DND-41 (cell line): ENCODE data around the gene RSPH10B2.
"Not testable (repeated sequence)": the region's sequence is repeated elsewhere in the genome, so short reads cannot be mapped to it uniquely, and the experiment has no call there.

ENCODE experiments used
- ATAC-seq: fragments of 200-7000 bp; cut with Tn5 transposase; 3 replicates; pipeline ENCODE4 v1.9.1; 2021; ENCODE audit warnings: low read depth; ENCODE audit not compliant: insufficient read depth
- DNase-seq: peaks from one replicate; pipeline ENCODE4 v3.0.0-alpha.2; 2020
- H2AFZ ChIP-seq: 2 replicates; pipeline ENCODE4 v1.6.0; 2012; ENCODE audit warnings: low read depth, low read length
- H3K27ac ChIP-seq: 2 replicates; pipeline ENCODE4 v1.5.1; 2012; ENCODE audit warnings: low read length, inconsistent platforms
- H3K27me3 ChIP-seq: fragments of 200-600 bp; sonication (generic); 2 replicates; pipeline ENCODE4 v1.6.0; 2012; ENCODE audit warnings: low read length, mild to moderate bottlenecking, inconsistent platforms; ENCODE audit not compliant: insufficient read depth, poor library complexity
- H3K36me3 ChIP-seq: 2 replicates; pipeline ENCODE4 v1.5.1; 2012; ENCODE audit warnings: low read length, inconsistent platforms; ENCODE audit not compliant: insufficient read depth
- H3K4me1 ChIP-seq: 2 replicates; pipeline ENCODE4 v1.5.1; 2012; ENCODE audit warnings: mild to moderate bottlenecking, low read length; ENCODE audit not compliant: insufficient read depth
- H3K4me2 ChIP-seq: 2 replicates; pipeline ENCODE4 v1.6.0; 2012; ENCODE audit warnings: mild to moderate bottlenecking, moderate library complexity, low read length, inconsistent platforms; ENCODE audit not compliant: insufficient read depth
- H3K4me3 ChIP-seq, 2 experiments: fragments of 200-600 bp in 1 of 2; shearing (Covaris generic) in 1 of 2; 2 replicates each; pipeline ENCODE4 v1.5.1; 2012 to 2016; ENCODE audit warnings: inconsistent platforms in 2 of 2, low read length in 2 of 2, mild to moderate bottlenecking in 2 of 2, low read depth in 1 of 2, moderate library complexity in 1 of 2
- H3K79me2 ChIP-seq: 2 replicates; pipeline ENCODE4 v1.6.0; 2012; ENCODE audit warnings: low read length, inconsistent platforms; ENCODE audit not compliant: insufficient read depth
- H3K9ac ChIP-seq: 2 replicates; pipeline ENCODE4 v1.6.0; 2012; ENCODE audit warnings: low read depth, mild to moderate bottlenecking, inconsistent platforms, low read length, moderate library complexity
- H3K9me3 ChIP-seq: 2 replicates; pipeline ENCODE4 v1.5.1; 2012; ENCODE audit warnings: low read length, moderate library complexity, mild to moderate bottlenecking, inconsistent platforms; ENCODE audit not compliant: insufficient read depth, severe bottlenecking
- H4K20me1 ChIP-seq: 2 replicates; pipeline ENCODE4 v1.6.0; 2012; ENCODE audit warnings: low read length; ENCODE audit not compliant: insufficient read depth
- CTCF ChIP-seq: IDR thresholded peaks from 2 replicates; pipeline ENCODE4 v1.5.1; 2012; ENCODE audit warnings: borderline replicate concordance, low read length, moderate library complexity, mild to moderate bottlenecking; ENCODE audit not compliant: poor library complexity, severe bottlenecking; ENCODE audit errors: extremely low read depth
- EZH2 ChIP-seq: IDR thresholded peaks from 3 replicates; pipeline ENCODE4 v1.6.1; 2012; ENCODE audit warnings: borderline replicate concordance, low read depth, mild to moderate bottlenecking, moderate library complexity, low read length, inconsistent platforms; ENCODE audit not compliant: severe bottlenecking

RSPH10B2 gene

GRCh38 chr7:6709808-6710207, 44.1 kb upstream of the RSPH10B2 start:
- no peak for TF ChIP-seq EZH2
- TF ChIP-seq CTCF: no peak
- Histone ChIP-seq H3K9me3 (peaks cover 3% of the 10 kb centered on the region), H4K20me1 (peaks cover 10% of the 10 kb centered on the region)

GRCh38 chr7:6714360-6714759, 39.5 kb upstream of the RSPH10B2 start:
- TF ChIP-seq CTCF: no peak
- no peak for TF ChIP-seq EZH2
- Histone ChIP-seq H3K9ac (no peak overlapping the region), H2AFZ (no peak overlapping the region), H3K4me2 (no peak overlapping the region), H3K27me3 (no peaks in the 10 kb centered on the region), H3K27ac (no peak overlapping the region), H3K36me3 (no peaks in the 10 kb centered on the region), H3K79me2 (no peaks in the 10 kb centered on the region), H3K9me3 (no peaks in the 10 kb centered on the region), H3K4me3 (no peak overlapping the region), H3K4me1 (no peaks in the 10 kb centered on the region), H4K20me1 (no peaks in the 10 kb centered on the region)
- ATAC-seq: no peak
- no peak for DNase-seq

More at GRCh38 chr7:6709808-6710207, 44.1 kb upstream of the RSPH10B2 start:
- no peak overlapping the region for H3K4me2 ChIP-seq
- no peak overlapping the region for H3K4me3 ChIP-seq
- no peak overlapping the region for H2AFZ ChIP-seq
- peaks cover 24% of the 10 kb centered on the region for H3K4me1 ChIP-seq
- no peaks in the 10 kb centered on the region for H3K27me3 ChIP-seq
- H3K27ac ChIP-seq: no peak overlapping the region
- peaks cover 11% of the 10 kb centered on the region for H3K36me3 ChIP-seq
- no peak for ATAC-seq
- DNase-seq: peak; percentile 33
- H3K79me2 ChIP-seq: peaks cover 24% of the 10 kb centered on the region
- no peak overlapping the region for H3K9ac ChIP-seq

- H3K79me2 ChIP-seq, H3K4me2 ChIP-seq, H3K9ac ChIP-seq, DNase-seq, H2AFZ ChIP-seq, H3K9me3 ChIP-seq, H3K4me1 ChIP-seq, H3K27ac ChIP-seq, H4K20me1 ChIP-seq, H3K4me3 ChIP-seq, H3K27me3 ChIP-seq, ATAC-seq, H3K36me3 ChIP-seq: not testable (repeated sequence)
These were observed 38.0 kb upstream of the RSPH10B2 start for GRCh38 chr7:6715898-6716297.

- no peak overlapping the region for H2AFZ ChIP-seq
- H3K27ac ChIP-seq: no peak overlapping the region
- no peak overlapping the region for H3K9ac ChIP-seq
- ATAC-seq: no peak
- DNase-seq: no peak
- no peak overlapping the region for H3K4me3 ChIP-seq
- no peaks in the 10 kb centered on the region for H3K9me3 ChIP-seq
- no peaks in the 10 kb centered on the region for H3K36me3 ChIP-seq
- H4K20me1 ChIP-seq: no peaks in the 10 kb centered on the region
- TF ChIP-seq EZH2 (no peak), CTCF (no peak)
- no peaks in the 10 kb centered on the region for H3K27me3 ChIP-seq
- H3K79me2 ChIP-seq: no peaks in the 10 kb centered on the region
- no peaks in the 10 kb centered on the region for H3K4me1 ChIP-seq
- no peak overlapping the region for H3K4me2 ChIP-seq
These were observed 35.8 kb upstream of the RSPH10B2 start for GRCh38 chr7:6718124-6718523.

- ATAC-seq: not testable (repeated sequence)
These were observed 29.6 kb upstream of the RSPH10B2 start for GRCh38 chr7:6724351-6724750.

More at GRCh38 chr7:6724351-6724750, 29.6 kb upstream of the RSPH10B2 start:
- not testable (repeated sequence) for H4K20me1 ChIP-seq, H3K27ac ChIP-seq, H3K9ac ChIP-seq, H3K36me3 ChIP-seq, H3K4me2 ChIP-seq, DNase-seq, H3K4me3 ChIP-seq, H3K27me3 ChIP-seq, H3K9me3 ChIP-seq, H3K4me1 ChIP-seq, H2AFZ ChIP-seq, H3K79me2 ChIP-seq
